ENCODE data around the gene NPDC1.

Gene NPDC1

GRCh38 chr9:137055385-137056364 lies 9.7 kb upstream of the NPDC1 start:
- DNase-seq (ENCODE audit: low read depth) = no peak

DNA sequence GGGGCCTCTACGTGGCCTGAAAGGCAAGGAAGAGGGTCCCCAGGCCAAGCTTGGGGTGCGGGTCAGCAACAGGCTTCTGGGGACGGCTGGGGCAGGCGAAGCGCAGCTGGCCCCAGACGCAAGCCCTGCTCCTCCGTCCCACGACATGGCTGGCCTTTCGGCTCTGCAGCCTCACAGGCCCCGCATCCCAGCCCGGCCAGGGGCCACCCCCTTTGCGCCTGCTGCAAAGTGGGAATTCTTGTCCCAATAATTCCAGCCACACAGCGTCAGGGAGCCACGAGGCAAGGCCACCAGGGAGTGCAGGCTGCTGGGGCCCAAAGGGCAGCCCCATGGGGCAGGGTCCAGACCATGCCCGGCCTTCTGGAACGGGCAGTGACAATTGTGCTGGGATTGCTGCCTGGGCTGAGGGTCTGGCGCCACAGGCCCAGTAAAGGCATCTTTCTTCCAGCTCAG lies 9.0 kb upstream of the NPDC1 start:
- no peak for DNase-seq (ENCODE audit: low read depth)

GRCh38 chr9:137053944-137054931 lies 8.3 kb upstream of the NPDC1 start, which contains the start of gene ENTPD2:
Gene ENTPD2, minus strand, starts transcription at chr9:137054061. Its CDS starts 64 bp downstream, at chr9:137053997.
- DNase-seq (ENCODE audit: low read depth) = no peak

DNA sequence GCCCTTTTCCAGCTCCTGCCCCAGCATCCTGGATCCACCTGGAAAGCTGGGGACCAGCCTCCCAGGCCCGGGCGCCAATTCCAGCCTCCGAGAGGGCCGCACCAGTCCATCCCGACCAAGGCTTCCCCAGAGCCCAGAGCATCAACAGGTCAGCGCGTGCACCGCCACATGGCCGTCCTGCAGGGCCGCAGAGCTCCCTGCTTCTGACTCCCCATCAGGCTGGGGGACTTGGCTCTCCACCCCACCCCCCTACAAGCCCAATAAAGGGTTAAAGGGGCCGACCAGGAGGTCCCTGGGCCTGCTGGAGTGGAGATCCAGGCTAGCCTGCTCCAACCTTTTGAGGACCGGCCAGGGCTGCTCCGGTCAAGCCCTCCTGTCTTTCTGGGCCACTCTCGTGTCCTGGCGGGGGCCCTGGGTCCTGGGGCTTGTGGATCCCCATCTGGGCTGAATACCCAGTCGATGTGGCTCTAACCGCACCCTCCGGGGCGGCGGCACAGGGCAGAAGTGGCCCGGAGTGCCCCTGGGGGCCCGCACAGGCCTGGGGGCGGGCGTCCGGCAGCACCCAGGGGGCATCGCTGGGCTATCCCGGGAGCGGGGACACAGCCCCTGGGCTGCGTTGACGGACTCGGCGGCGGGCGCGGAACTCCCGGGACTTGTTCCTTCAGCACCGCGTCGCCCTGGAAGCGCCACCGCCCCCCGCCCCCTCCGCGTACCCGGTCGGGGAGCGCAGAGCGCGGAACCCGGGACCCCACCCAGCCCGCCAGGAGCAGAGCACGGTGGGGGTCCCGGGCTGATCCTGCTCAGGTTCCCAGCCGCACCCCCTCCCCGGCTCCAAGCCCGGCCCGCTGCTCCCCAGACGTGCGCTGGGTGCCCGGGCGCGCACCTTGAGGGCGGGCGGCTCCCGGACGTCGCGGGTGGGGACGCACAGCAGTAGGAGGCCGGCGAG lies 7.3 kb upstream of the NPDC1 start:
- no peak for DNase-seq (ENCODE audit: low read depth)

DNA sequence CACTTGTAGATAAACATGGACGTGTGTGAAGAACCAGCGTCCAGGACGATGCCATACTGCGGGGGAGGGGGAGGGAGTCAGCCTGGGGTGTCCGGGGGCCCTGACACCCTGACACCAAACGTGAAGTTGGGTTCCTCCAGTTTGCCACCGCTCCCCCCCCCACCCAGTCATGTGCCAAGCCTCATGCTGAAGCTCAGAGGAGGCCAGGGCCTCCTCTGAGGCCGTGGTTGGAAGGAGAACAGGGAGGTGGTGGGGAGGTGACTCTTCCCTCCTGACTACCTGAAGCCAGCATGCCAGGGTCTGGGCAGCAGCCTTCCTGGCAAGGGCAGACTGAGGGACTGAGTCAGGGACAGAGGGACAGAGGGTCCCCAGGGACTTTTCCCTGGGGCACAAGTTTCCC lies 6.3 kb upstream of the NPDC1 start:
- DNase-seq (ENCODE audit: low read depth) = no peak

DNA sequence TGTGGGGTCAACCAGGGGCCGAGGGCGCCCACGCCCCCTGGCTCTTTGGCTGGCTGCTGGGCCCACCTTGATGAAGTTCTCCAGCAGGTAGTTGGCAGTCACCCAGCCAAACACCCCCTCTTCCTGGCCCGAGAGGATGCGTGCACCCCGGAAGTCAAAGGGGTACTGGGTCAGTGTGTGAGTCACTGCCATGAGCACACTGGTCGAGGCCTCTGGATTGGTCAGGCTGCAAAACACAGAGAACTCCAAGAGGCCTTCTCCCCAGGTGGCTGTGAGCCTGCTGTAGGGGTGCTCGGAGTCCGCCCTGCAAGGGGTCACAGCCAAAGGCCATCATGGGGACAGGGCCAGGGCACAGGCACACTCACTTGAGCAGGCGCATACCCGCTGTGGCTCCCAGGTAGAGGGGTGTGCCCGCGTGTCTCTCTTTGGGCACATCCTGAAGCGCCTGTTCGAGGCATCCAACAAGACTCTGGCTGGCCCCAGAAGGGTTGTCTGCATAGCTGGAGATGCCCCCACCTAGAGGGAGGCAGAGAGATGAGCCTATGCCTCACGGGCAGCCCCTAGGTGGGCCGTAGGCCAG lies 5.3 kb upstream of the NPDC1 start:
- DNase-seq (ENCODE audit: low read depth) = no peak

GRCh38 chr9:137050570-137050969 lies 4.6 kb upstream of the NPDC1 start:
- no peak for DNase-seq (ENCODE audit: low read depth)

GRCh38 chr9:137049544-137050449 lies 3.8 kb upstream of the NPDC1 start:
- no peak for DNase-seq (ENCODE audit: low read depth)

DNA sequence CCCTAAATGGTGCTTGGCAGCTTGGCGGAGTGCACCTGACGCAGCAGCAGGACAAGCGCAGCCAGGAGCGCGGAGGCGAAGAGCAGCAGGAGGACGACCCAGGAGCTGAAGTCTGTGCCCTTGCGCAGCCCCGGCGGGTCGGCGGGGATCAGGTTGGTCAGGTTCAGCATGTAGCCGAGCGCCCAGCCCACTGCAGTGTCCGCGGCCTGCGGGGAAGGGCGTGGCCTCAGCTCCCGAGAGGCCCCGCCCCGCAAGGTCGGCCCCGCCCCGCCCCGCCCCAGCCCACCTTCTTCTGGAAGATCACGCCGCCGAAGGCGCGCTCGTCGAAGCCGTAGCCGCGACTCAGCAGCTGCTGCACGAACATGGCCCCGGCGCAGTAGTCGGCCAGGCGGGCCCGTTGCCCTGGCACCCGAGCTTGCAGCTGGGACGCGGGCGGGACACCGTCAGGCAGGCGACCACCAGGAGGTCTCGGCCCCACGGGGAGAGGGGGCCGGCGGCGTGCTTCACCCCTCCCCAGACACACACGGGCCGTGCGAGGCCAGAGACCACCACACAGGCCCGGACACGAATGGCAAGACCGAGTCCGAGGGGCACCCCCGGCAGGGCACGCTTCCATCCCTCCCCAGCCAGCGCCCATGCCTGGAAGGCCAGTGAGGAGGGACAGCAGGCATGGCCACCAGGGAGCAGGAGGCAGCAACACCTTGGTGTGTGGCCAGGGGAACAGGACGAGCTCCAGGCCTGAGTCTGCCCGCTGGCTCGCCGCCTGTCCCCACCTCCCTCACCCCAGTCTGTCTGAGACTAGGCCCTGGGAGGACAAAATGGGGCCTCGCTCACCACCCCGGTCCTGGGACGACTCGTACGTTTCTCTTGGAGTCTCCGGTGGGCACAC lies 2.9 kb upstream of the NPDC1 start:
- DNase-seq (ENCODE audit: low read depth) = no peak

DNA sequence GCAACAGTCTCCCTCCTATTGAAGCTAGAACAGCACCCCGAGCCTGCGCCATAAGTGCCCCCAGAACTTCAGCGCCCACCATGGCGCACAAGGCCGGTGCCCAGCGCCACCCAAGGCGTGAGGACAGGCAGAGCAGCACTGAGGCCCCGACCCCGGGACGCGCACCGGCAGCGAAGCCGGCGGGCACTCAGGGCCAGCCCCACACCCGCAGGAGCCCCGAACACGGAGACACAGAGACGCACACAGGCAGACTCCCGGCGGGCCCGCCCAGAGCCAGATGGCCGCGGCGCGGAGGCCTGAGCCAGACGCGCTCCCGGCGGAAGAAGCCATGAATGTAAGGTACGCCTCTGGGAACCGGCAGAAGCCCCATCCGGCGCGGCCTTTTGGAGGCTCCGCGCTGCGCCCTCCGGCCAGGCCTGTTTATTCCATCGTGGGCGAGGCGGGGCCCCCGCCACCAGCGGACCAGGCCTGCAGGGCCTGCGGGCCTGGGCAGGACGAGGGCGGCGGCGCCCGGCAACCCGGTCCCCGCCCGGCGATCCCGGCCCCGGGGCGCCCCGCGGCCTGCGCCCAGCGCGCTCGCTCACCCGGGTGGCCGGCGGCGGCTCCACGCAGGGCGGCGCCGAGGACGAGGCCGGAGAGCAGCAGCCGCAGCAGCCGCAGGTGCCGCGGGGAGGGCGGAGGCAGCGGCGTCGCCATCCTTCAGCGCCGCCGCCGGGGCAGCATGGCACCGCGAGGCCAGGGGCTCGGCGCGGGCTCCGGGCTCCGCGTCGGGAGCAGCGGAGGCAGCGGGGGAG lies 486 bp downstream of the NPDC1 start:
- no peak for DNase-seq (ENCODE audit: low read depth)

- no peak for DNase-seq (ENCODE audit: low read depth)
Measured at GRCh38 chr9:137044502-137045177, 1.3 kb downstream of the NPDC1 start.

- no peak for DNase-seq (ENCODE audit: low read depth)
Measured at GRCh38 chr9:137044037-137044436, 1.9 kb downstream of the NPDC1 start.

GRCh38 chr9:137042751-137043727 lies 2.9 kb downstream of the NPDC1 start:
- no peak for DNase-seq (ENCODE audit: low read depth)

DNA sequence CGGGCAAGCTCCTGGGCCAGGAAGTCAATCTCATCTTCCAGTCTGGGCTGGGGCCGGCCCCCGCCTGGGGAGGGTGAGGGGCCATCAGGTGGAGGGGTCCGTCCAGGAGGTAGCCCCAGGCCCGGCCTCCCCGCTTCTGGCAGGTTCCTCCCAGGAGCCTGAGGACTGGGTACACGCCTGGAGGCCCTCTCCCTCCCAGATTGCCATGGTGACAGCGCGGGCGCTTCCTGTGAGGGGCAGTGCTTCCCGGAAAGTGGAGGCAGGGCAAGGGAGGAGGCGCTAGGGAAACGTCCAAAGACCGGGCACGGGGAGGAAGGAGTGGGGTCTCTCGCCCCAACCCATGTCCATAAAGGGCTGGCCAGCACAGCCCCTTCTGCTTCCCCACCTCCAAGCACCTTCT lies 4.9 kb downstream of the NPDC1 start:
- DNase-seq (ENCODE audit: low read depth) = no peak

DNA sequence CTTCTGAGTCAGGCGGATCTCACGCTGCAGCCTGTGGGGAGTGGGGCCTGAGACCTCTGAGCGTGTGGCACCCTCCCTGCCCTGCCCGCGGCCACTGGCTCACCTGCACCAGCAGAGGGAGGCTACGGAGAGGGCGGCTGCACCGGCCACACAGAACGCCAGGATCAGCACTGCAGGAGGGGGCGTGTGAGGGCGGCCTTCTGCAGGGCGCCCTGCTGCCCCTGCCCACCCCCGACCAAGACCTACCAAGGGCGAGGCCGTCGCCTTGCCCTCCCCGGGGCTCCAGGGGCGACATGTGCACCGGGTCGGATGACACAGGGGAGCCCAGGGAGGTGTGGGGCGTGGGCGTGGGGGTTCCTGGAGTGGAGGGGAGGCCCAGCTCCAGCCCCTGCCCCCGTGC lies 5.4 kb downstream of the NPDC1 start:
- DNase-seq (ENCODE audit: low read depth) = no peak
